D721Med (cell line): ENCODE data around the gene CHRNA9.
"Not testable (repeated sequence)": the region's sequence is repeated elsewhere in the genome, so short reads cannot be mapped to it uniquely, and the experiment has no call there.

Experiments
- DNase-seq: peaks from one replicate; pipeline ENCODE4 v3.0.0; 2011; ENCODE audit warnings: low spot score; ENCODE audit not compliant: insufficient read length
- FAIRE-seq: peaks from 2 replicates; lab custom pipeline; 2011; peaks lifted over from hg19 to GRCh38; lab: Jason Lieb, UNC
- CTCF ChIP-seq: IDR thresholded peaks from 2 replicates; pipeline ENCODE4 v1.5.1; 2012; ENCODE audit warnings: mild to moderate bottlenecking, control low read depth; ENCODE audit not compliant: insufficient read depth; ENCODE audit errors: missing control alignments

CHRNA9 gene

DNA sequence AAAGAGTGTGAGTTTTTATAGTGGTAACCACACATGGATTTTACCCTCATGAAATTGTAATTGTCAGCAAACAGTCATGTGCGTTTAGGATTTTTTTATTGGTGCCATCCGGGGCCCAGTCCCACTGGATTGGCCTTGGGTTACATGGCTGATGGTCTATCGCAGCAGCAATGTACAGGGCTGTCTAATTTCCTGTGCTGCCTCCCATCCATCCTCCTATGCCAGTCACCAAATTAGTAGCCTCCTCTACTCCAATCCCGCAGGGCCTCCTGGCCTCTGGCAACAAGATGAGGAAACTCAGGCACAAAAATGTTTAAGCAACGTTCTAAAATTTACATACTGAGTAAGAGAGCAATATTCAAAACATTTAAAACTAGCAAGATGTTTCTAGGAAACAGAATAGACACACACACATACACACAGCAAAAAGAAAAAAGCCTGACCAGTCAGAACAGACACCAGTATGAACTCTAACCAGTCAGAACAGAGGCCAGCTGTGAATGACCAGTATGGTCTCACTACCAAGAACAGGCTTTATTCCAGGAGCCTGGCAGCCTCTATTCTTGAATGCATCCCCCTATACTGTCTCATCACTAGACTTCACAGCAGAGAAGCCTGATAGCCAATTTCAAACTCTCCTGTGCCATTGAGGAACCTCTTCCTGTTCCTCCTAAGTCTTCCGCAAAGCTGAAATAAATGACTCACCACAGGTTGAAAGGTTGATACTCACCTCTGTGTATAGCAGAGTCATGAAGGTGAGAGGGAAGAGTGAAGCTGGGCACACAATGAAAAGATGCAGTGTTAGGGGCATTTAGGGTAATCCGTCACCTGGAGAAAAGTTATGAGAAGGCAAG, 42.6 kb downstream of the CHRNA9 start:
- no peak for FAIRE-seq
- no peak for DNase-seq
- TF ChIP-seq CTCF, result no peak

- TF ChIP-seq CTCF, result no peak
- DNase-seq (no peak), FAIRE-seq (no peak)
Measured at GRCh38 chr4:40378619-40379018, 43.5 kb downstream of the CHRNA9 start.

GRCh38 chr4:40379248-40379647, 44.1 kb downstream of the CHRNA9 start:
- TF ChIP-seq CTCF, result no peak
- no peak for FAIRE-seq
- no peak for DNase-seq

GRCh38 chr4:40380647-40381046, 45.5 kb downstream of the CHRNA9 start:
- FAIRE-seq (no peak), DNase-seq (no peak)
- TF ChIP-seq CTCF, result no peak

- TF ChIP-seq CTCF, result no peak
- FAIRE-seq (no peak), DNase-seq (no peak)
Measured at GRCh38 chr4:40388239-40388638, 53.1 kb downstream of the CHRNA9 start.

DNA sequence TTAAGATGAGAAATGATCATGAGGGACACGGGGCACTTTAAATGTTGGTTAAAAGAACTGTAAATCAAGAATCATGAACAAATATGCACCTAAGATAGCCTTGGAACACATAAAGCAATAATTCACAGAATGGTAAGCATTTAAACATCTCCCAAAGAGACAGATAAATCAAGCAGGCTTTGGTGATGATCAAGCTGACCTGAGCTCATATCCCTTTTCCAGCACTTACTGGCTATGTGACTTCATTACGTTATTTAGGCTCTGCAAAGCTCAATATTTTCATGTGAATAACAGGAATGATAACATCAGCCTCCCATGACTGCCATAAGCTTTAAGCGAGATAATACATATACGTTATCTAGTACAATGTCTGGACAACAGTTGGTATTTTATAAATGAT, 54.9 kb downstream of the CHRNA9 start:
- TF ChIP-seq CTCF, result no peak
- FAIRE-seq (no peak), DNase-seq (no peak)

GRCh38 chr4:40392241-40392640, 57.1 kb downstream of the CHRNA9 start:
- FAIRE-seq, DNase-seq: not testable (repeated sequence)
